Activated naive CD4-positive, alpha-beta T cell treated with anti-CD3 and anti-CD28 coated beads, Interleukin-2, amount 10 ng/mL, durations not matched to agents 7 days and 5 days (primary cell): ENCODE measurements around the gene BCAR1.

Experiments
- CTCF ChIA-PET: fragments of 350-600 bp; sonication (Branson Sonifier 250); formaldehyde crosslinking; loops from one replicate; lab custom pipeline; 2021; ENCODE audit warnings: antibody characterized with exemption; lab: Charles Lee
- DNase-seq: peaks from one replicate; pipeline ENCODE4 v3.0.0-alpha.2; 2020
- H3K27ac Mint-ChIP-seq: one replicate; pipeline ENCODE4 v1.8.0; 2021; ENCODE audit warnings: mild to moderate bottlenecking, moderate library complexity, mixed read lengths
- H3K27me3 Mint-ChIP-seq: one replicate; pipeline ENCODE4 v1.8.0; 2021; ENCODE audit warnings: mild to moderate bottlenecking, mixed read lengths
- H3K36me3 Mint-ChIP-seq: one replicate; pipeline ENCODE4 v1.8.0; 2021; ENCODE audit warnings: mixed read lengths
- H3K4me1 Mint-ChIP-seq: one replicate; pipeline ENCODE4 v1.8.0; 2021; ENCODE audit warnings: mixed read lengths
- H3K4me3 Mint-ChIP-seq: one replicate; pipeline ENCODE4 v1.8.0; 2021; ENCODE audit warnings: mild to moderate bottlenecking, moderate library complexity, mixed read lengths
- H3K9me3 Mint-ChIP-seq: one replicate; pipeline ENCODE4 v1.8.0; 2021; ENCODE audit warnings: mixed read lengths

BCAR1 gene

GRCh38 chr16:75195811-75196790 lies 55.3 kb downstream of the BCAR1 start:
- Mint-ChIP-seq H3K27ac (no peak overlapping the region), H3K9me3 (no peaks in the 10 kb centered on the region), H3K4me3 (no peak overlapping the region), H3K4me1 (peaks cover 9% of the 10 kb centered on the region), H3K36me3 (no peaks in the 10 kb centered on the region), H3K27me3 (peaks cover 53% of the 10 kb centered on the region)
- DNase-seq = no peak
- CTCF ChIA-PET = interaction anchor here (1.5 to 1.6 kb wide), 3 partner anchors 38 to 591 kb away, joined by 3 to 5 read pairs (median 5); no protein-coding TSS in a partner anchor

DNA sequence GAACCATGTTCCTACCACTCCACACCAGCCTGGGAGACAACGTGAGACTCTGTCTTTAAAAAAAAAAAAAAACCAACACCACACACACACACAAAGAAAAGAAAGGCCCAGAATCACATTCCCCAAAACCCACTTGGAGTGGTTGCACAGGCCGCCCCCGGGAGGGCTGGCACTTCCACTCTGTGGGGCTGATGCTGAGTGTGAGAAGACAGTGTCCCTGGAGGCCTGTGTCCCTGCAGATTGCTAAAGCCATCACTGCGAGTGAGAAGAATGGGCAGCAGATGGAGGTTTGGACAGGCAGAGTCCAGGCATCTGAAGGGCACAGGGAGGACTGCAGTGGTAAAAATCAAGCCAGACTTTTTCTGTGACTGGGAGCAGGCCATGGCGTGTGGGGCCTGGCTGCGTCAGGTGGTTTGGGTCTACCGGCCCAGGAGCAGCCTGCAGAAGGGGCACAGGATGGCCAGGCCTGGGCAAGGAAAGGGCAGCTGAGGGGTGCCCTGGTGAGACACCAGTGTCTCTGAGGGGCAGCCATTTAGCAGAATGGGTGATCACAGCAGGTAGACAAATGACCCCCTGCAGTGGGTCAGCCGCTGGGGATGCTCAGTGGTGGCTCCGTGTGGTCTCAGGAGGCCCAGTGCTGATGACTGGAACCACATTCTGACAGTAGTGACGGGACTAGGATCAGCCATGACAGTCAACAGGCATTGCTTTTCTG lies 57.5 kb downstream of the BCAR1 start:
- no peak overlapping the region for H3K4me3 Mint-ChIP-seq
- H3K27ac Mint-ChIP-seq = no peak overlapping the region
- no peak for DNase-seq
- peaks cover 55% of the 10 kb centered on the region for H3K27me3 Mint-ChIP-seq
- no peaks in the 10 kb centered on the region for H3K4me1 Mint-ChIP-seq
- CTCF ChIA-PET = no interaction called here
- H3K36me3 Mint-ChIP-seq = no peaks in the 10 kb centered on the region
- H3K9me3 Mint-ChIP-seq = no peaks in the 10 kb centered on the region

DNA sequence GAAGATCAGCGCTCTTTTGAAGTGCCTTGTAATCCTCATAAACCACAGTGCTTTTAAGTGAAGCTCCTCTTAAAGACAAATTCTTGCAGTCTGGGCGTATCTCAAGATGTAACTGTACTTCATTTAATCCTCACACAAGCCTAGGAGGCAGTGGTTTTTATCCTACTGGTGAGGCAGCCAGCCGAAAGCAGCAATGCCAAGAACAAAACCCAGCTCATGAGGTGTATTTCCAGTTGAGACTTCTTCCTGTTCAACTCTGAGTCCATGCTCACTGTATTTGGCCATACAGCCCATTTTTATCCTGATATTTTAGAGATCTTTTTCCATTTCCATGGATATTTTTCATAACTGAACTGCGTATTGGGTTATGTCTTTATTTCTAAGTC lies 58.2 kb downstream of the BCAR1 start:
- H3K27ac Mint-ChIP-seq = no peak overlapping the region

GRCh38 chr16:75192606-75193264 lies 58.7 kb downstream of the BCAR1 start:
- H3K27me3 Mint-ChIP-seq = peaks cover 50% of the 10 kb centered on the region
- no peak for DNase-seq
- no peaks in the 10 kb centered on the region for H3K4me1 Mint-ChIP-seq
- no peak overlapping the region for H3K27ac Mint-ChIP-seq
- no peaks in the 10 kb centered on the region for H3K9me3 Mint-ChIP-seq
- CTCF ChIA-PET = interaction anchor here (0.6 kb wide), 1 partner anchor 17 kb away, joined by 4 read pairs; no protein-coding TSS in a partner anchor
- no peak overlapping the region for H3K4me3 Mint-ChIP-seq
- H3K36me3 Mint-ChIP-seq = no peaks in the 10 kb centered on the region

More for the DNA sequence above, 58.2 kb downstream of the BCAR1 start:
- Mint-ChIP-seq H3K9me3 (no peaks in the 10 kb centered on the region), H3K4me3 (no peak overlapping the region), H3K27me3 (peaks cover 55% of the 10 kb centered on the region), H3K36me3 (no peaks in the 10 kb centered on the region), H3K4me1 (no peaks in the 10 kb centered on the region)
- DNase-seq = no peak
- CTCF ChIA-PET = no interaction called here

DNA sequence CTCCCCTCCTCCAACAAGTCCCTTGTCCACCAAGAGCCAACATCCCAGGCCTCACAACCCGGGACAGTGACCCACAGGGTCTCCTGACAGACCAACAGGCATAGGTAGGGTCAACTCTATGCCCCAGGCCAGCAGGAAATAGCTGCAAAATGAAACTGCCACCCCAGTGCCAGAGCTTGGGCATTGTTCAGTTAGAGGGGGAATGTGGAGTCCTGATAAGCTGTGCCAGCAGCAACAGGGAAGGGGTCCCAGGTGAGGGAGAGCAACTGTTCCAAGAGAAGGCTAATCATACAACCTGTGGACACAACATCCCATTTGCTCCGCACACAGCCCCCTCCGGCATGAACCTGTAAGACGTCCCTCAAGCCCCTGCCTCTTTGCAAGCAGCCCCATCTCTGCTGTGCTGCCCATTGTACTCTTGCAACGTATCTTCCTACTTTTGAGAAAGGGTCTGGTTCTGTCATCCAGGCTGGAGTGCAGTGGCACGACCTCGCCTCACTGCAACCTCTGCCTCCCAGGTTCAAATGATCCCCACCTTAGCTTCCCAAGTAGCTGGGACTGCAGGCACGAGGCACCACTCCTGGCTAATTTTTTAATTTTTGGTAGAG lies 61.7 kb downstream of the BCAR1 start:
- no peak overlapping the region for H3K27ac Mint-ChIP-seq
- CTCF ChIA-PET = interaction anchor here (0.8 kb wide), 2 partner anchors 9 to 12 kb away, joined by 3 to 4 read pairs; no protein-coding TSS in a partner anchor
- H3K4me3 Mint-ChIP-seq = no peak overlapping the region
- no peaks in the 10 kb centered on the region for H3K36me3 Mint-ChIP-seq
- H3K4me1 Mint-ChIP-seq = no peaks in the 10 kb centered on the region
- peaks cover 27% of the 10 kb centered on the region for H3K27me3 Mint-ChIP-seq
- H3K9me3 Mint-ChIP-seq = no peaks in the 10 kb centered on the region
- no peak for DNase-seq

- Mint-ChIP-seq H3K36me3 (no peaks in the 10 kb centered on the region), H3K4me1 (no peaks in the 10 kb centered on the region)
Observed at GRCh38 chr16:75188832-75189477, 62.5 kb downstream of the BCAR1 start.

DNA sequence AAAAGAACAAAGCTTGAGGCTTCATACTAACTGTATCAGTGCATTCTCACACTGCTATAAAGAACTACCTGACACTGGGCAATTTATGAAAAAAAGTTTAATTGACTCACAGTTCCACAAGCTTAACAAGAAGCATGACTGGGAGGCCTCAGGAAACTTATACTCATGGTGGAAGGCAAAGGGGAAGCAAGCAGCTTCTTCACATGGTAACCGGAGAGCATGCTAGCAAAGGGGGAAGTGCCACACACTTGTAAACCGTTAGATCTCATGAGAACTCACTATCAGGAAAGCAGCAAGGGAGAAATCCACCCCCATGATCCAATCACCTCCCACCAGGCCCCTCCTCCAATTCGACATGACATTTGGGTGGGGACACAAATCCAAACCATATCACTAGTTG lies 69.8 kb downstream of the BCAR1 start:
- no peak for DNase-seq
- Mint-ChIP-seq H3K36me3 (peaks cover 5% of the 10 kb centered on the region), H3K27ac (no peak overlapping the region), H3K4me3 (no peak overlapping the region), H3K4me1 (no peaks in the 10 kb centered on the region), H3K27me3 (peaks cover 2% of the 10 kb centered on the region), H3K9me3 (peaks cover 14% of the 10 kb centered on the region)
- CTCF ChIA-PET = no interaction called here

More at GRCh38 chr16:75188832-75189477, 62.5 kb downstream of the BCAR1 start:
- Mint-ChIP-seq H3K9me3 (no peaks in the 10 kb centered on the region), H3K27ac (no peak overlapping the region), H3K4me3 (no peak overlapping the region), H3K27me3 (peaks cover 24% of the 10 kb centered on the region)
- CTCF ChIA-PET = interaction anchor here (0.8 kb wide), 1 partner anchor 13 kb away, joined by 3 read pairs; no protein-coding TSS in a partner anchor
- no peak for DNase-seq

- Mint-ChIP-seq H3K4me3 (no peak overlapping the region), H3K9me3 (peaks cover 30% of the 10 kb centered on the region), H3K4me1 (no peaks in the 10 kb centered on the region), H3K27ac (no peak overlapping the region), H3K36me3 (peaks cover 5% of the 10 kb centered on the region), H3K27me3 (peaks cover 5% of the 10 kb centered on the region)
- DNase-seq = no peak
- CTCF ChIA-PET = no interaction called here
Observed at GRCh38 chr16:75179208-75179607, 72.2 kb downstream of the BCAR1 start.
